Gastrocnemius medialis (tissue), 4 donors: ENCODE data around the gene SIX5.

Source experiments
- POLR2A ChIP-seq, 2 donors: fragments of 450-650 bp; IDR thresholded peaks; one replicate each; pipeline ENCODE4 v1.6.1; 2017; ENCODE audit warnings: antibody characterized with exemption in 2 of 2, mild to moderate bottlenecking in 2 of 2, moderate library complexity in 2 of 2
- TF ChIP-seq, protein P1 (sequence below), 5 experiments: fragments of 450-650 bp in 3 of 5; fragments of 200-600 bp in 2 of 5; sonication (generic) in 2 of 5; IDR thresholded peaks in 4 of 5; conservative IDR thresholded peaks in 1 of 5; 1 replicate in 4 of 5; 2 replicates in 1 of 5; pipeline ENCODE4 v1.5.1; 2016 to 2019; ENCODE audit warnings: antibody characterized with exemption in 5 of 5, mild to moderate bottlenecking in 3 of 5, moderate library complexity in 3 of 5

GRCh38 chr19:45785097-45785496 lies 16.0 kb upstream of the SIX5 start:
- TF ChIP-seq, protein P1, sequence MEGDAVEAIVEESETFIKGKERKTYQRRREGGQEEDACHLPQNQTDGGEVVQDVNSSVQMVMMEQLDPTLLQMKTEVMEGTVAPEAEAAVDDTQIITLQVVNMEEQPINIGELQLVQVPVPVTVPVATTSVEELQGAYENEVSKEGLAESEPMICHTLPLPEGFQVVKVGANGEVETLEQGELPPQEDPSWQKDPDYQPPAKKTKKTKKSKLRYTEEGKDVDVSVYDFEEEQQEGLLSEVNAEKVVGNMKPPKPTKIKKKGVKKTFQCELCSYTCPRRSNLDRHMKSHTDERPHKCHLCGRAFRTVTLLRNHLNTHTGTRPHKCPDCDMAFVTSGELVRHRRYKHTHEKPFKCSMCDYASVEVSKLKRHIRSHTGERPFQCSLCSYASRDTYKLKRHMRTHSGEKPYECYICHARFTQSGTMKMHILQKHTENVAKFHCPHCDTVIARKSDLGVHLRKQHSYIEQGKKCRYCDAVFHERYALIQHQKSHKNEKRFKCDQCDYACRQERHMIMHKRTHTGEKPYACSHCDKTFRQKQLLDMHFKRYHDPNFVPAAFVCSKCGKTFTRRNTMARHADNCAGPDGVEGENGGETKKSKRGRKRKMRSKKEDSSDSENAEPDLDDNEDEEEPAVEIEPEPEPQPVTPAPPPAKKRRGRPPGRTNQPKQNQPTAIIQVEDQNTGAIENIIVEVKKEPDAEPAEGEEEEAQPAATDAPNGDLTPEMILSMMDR (IDR thresholded peaks at IDR 0.05 in 4 of 5, conservative IDR thresholded peaks at IDR 0.05 in 1 of 5): no peak
- no peak for TF ChIP-seq POLR2A (IDR thresholded peaks at IDR 0.05)
